Activated naive CD4-positive, alpha-beta T cell treated with anti-CD3 and anti-CD28 coated beads for 36 hours (primary cell): ENCODE data around the gene DDIAS. TPM values are rescaled to one million over a fixed set of nuclear protein-coding genes. Genes with fewer than 3 reads are reported as not detected.
"Not testable (repeated sequence)": the region's sequence is repeated elsewhere in the genome, so short reads cannot be mapped to it uniquely, and the experiment has no call there.

Experiments
- CTCF ChIA-PET: fragments of 350-600 bp; sonication (Branson Sonifier 250); formaldehyde crosslinking; loops from one replicate; lab custom pipeline; 2021; ENCODE audit warnings: antibody characterized with exemption; lab: Charles Lee
- DNase-seq: peaks from one replicate; pipeline ENCODE4 v3.0.0-alpha.2; 2020
- H3K27ac Mint-ChIP-seq: one replicate; pipeline ENCODE4 v1.8.0; 2021; ENCODE audit warnings: mild to moderate bottlenecking, mixed read lengths
- H3K27me3 Mint-ChIP-seq: one replicate; pipeline ENCODE4 v1.8.0; 2021; ENCODE audit warnings: low read depth, mixed read lengths
- H3K36me3 Mint-ChIP-seq: one replicate; pipeline ENCODE4 v1.8.0; 2021; ENCODE audit warnings: low read depth, mixed read lengths
- H3K4me1 Mint-ChIP-seq: one replicate; pipeline ENCODE4 v1.8.0; 2021; ENCODE audit warnings: low read depth, mixed read lengths
- H3K4me3 Mint-ChIP-seq: one replicate; pipeline ENCODE4 v1.8.0; 2021; ENCODE audit warnings: mild to moderate bottlenecking, moderate library complexity, mixed read lengths
- H3K9me3 Mint-ChIP-seq: one replicate; pipeline ENCODE4 v1.8.0; 2021; ENCODE audit warnings: mixed read lengths
- intact Hi-C: fragments of 100-400 bp; cut with micrococcal nuclease; formaldehyde crosslinking; loops from one replicate; pipeline ENCODE4 v1.15.1; 2023
- total RNA-seq, 2 experiments: library from RNA; stranded (reverse); gene quantifications; one replicate each; pipeline ENCODE4 v1.2.3, GENCODE V29; 2021

Gene DDIAS
- total RNA-seq, 2 experiments from 2014 or later, result 15.8 to 18.0 TPM

- no peaks in the 10 kb centered on the region for H3K9me3 Mint-ChIP-seq
- H3K27ac Mint-ChIP-seq, result no peak overlapping the region
- H3K4me3 Mint-ChIP-seq, result no peak overlapping the region
- no peaks in the 10 kb centered on the region for H3K27me3 Mint-ChIP-seq
- H3K4me1 Mint-ChIP-seq, result peaks cover 61% of the 10 kb centered on the region
- intact Hi-C loops, result loop anchor here (1.0 to 10.0 kb wide), 6 partner anchors 85 to 910 kb away; partner anchors contain the start of gene RAB30
- no peak for DNase-seq
- CTCF ChIA-PET, result interaction anchor here (0.6 to 1.8 kb wide), 3 partner anchors 83 to 344 kb away, joined by 3 to 4 read pairs (median 3); no protein-coding TSS in a partner anchor
- peaks cover 6% of the 10 kb centered on the region for H3K36me3 Mint-ChIP-seq
Observed at GRCh38 chr11:82906236-82906635, 4.7 kb downstream of the DDIAS start.

GRCh38 chr11:82906931-82907330, 5.4 kb downstream of the DDIAS start:
- DNase-seq, result no peak
- peaks cover 6% of the 10 kb centered on the region for H3K9me3 Mint-ChIP-seq
- no peak overlapping the region for H3K4me3 Mint-ChIP-seq
- peaks cover 13% of the 10 kb centered on the region for H3K36me3 Mint-ChIP-seq
- intact Hi-C loops, result loop anchor here (1.0 to 10.0 kb wide), 6 partner anchors 84 to 909 kb away; partner anchors contain the start of gene RAB30
- CTCF ChIA-PET, result interaction anchor here (0.7 kb wide), 1 partner anchor 40 kb away, joined by 3 read pairs; no protein-coding TSS in a partner anchor
- H3K27ac Mint-ChIP-seq, result no peak overlapping the region
- H3K4me1 Mint-ChIP-seq, result peaks cover 61% of the 10 kb centered on the region
- no peaks in the 10 kb centered on the region for H3K27me3 Mint-ChIP-seq

- intact Hi-C loops, result loop anchor here (2.0 to 10.0 kb wide), 2 partner anchors 83 to 817 kb away; no protein-coding TSS in a partner anchor
- Mint-ChIP-seq H3K9me3 (peaks cover 6% of the 10 kb centered on the region), H3K27me3 (no peaks in the 10 kb centered on the region), H3K36me3 (peaks cover 16% of the 10 kb centered on the region), H3K27ac (no peak overlapping the region), H3K4me3 (no peak overlapping the region), H3K4me1 (peaks cover 57% of the 10 kb centered on the region)
- CTCF ChIA-PET, result interaction anchor here (0.7 to 0.9 kb wide), 3 partner anchors 12 to 342 kb away, joined by 3 to 4 read pairs (median 4); no protein-coding TSS in a partner anchor
- DNase-seq, result no peak
Observed at GRCh38 chr11:82907371-82907770, 5.8 kb downstream of the DDIAS start.

GRCh38 chr11:82908311-82908710, 6.8 kb downstream of the DDIAS start:
- CTCF ChIA-PET, result interaction anchor here (0.8 to 1.3 kb wide), 4 partner anchors 11 to 49 kb away, joined by 3 to 4 read pairs (median 3); no protein-coding TSS in a partner anchor
- peaks cover 24% of the 10 kb centered on the region for H3K36me3 Mint-ChIP-seq
- H3K9me3 Mint-ChIP-seq, result peaks cover 11% of the 10 kb centered on the region
- peaks cover 48% of the 10 kb centered on the region for H3K4me1 Mint-ChIP-seq
- H3K27me3 Mint-ChIP-seq, result no peaks in the 10 kb centered on the region
- no peak overlapping the region for H3K4me3 Mint-ChIP-seq
- no peak for DNase-seq
- intact Hi-C loops, result loop anchor here (10.0 kb wide), 1 partner anchor 816 kb away; no protein-coding TSS in a partner anchor
- no peak overlapping the region for H3K27ac Mint-ChIP-seq

- no peak overlapping the region for H3K4me3 Mint-ChIP-seq
- CTCF ChIA-PET, result interaction anchor here (0.8 to 1.3 kb wide), 2 partner anchors 17 to 49 kb away, joined by 3 read pairs; no protein-coding TSS in a partner anchor
- peaks cover 40% of the 10 kb centered on the region for H3K4me1 Mint-ChIP-seq
- peaks cover 29% of the 10 kb centered on the region for H3K36me3 Mint-ChIP-seq
- DNase-seq, result no peak
- H3K27ac Mint-ChIP-seq, result no peak overlapping the region
- H3K27me3 Mint-ChIP-seq, result no peaks in the 10 kb centered on the region
- H3K9me3 Mint-ChIP-seq, result peaks cover 11% of the 10 kb centered on the region
- intact Hi-C loops, result loop anchor here (10.0 kb wide), 1 partner anchor 816 kb away; no protein-coding TSS in a partner anchor
Observed at GRCh38 chr11:82909015-82909640, 7.6 kb downstream of the DDIAS start.

GRCh38 chr11:82919786-82920185, 18.2 kb downstream of the DDIAS start:
- H3K9me3 Mint-ChIP-seq, H3K27me3 Mint-ChIP-seq, DNase-seq: not testable (repeated sequence)
- Mint-ChIP-seq H3K4me1 (peaks cover 41% of the 10 kb centered on the region), H3K27ac (peak overlapping the region; percentile 72), H3K36me3 (peaks cover 85% of the 10 kb centered on the region), H3K4me3 (peak overlapping the region; percentile 42)
- CTCF ChIA-PET, result interaction anchor here (1.2 to 1.8 kb wide), 5 partner anchors 12 to 330 kb away, joined by 3 to 7 read pairs (median 4); partner anchors contain the start of gene DDIAS
- intact Hi-C loops, result loop anchor here (1.0 kb wide), 3 partner anchors 18 to 237 kb away; partner anchors contain the start of gene DDIAS

- not testable (repeated sequence) for H3K27me3 Mint-ChIP-seq, H3K9me3 Mint-ChIP-seq, DNase-seq
- CTCF ChIA-PET, result interaction anchor here (0.6 to 1.8 kb wide), 7 partner anchors 12 to 330 kb away, joined by 3 to 7 read pairs (median 3); partner anchors contain the start of gene DDIAS
- peak overlapping the region; percentile 42 for H3K4me3 Mint-ChIP-seq
- peak overlapping the region; percentile 72 for H3K27ac Mint-ChIP-seq
- peaks cover 84% of the 10 kb centered on the region for H3K36me3 Mint-ChIP-seq
- intact Hi-C loops, result loop anchor here (1.0 kb wide), 3 partner anchors 19 to 236 kb away; partner anchors contain the start of gene DDIAS
- peaks cover 42% of the 10 kb centered on the region for H3K4me1 Mint-ChIP-seq
Observed at GRCh38 chr11:82920227-82920626, 18.7 kb downstream of the DDIAS start.

GRCh38 chr11:82922396-82923173, 21.0 kb downstream of the DDIAS start:
- H3K27me3 Mint-ChIP-seq, DNase-seq, intact Hi-C loops, H3K4me3 Mint-ChIP-seq, H3K27ac Mint-ChIP-seq, H3K9me3 Mint-ChIP-seq: not testable (repeated sequence)
- CTCF ChIA-PET, result interaction anchor here (1.2 kb wide), 1 partner anchor 55 kb away, joined by 3 read pairs; no protein-coding TSS in a partner anchor
- peaks cover 71% of the 10 kb centered on the region for H3K36me3 Mint-ChIP-seq
- peaks cover 47% of the 10 kb centered on the region for H3K4me1 Mint-ChIP-seq

- DNase-seq, result no peak
- intact Hi-C loops, result no loop called here
- no peaks in the 10 kb centered on the region for H3K27me3 Mint-ChIP-seq
- no peak overlapping the region for H3K4me3 Mint-ChIP-seq
- no peaks in the 10 kb centered on the region for H3K9me3 Mint-ChIP-seq
- H3K27ac Mint-ChIP-seq, result no peak overlapping the region
- H3K36me3 Mint-ChIP-seq, result peaks cover 58% of the 10 kb centered on the region
- CTCF ChIA-PET, result interaction anchor here (0.6 to 2.5 kb wide), 4 partner anchors 56 to 723 kb away, joined by 3 to 10 read pairs (median 6); no protein-coding TSS in a partner anchor
- H3K4me1 Mint-ChIP-seq, result peaks cover 40% of the 10 kb centered on the region
Observed at GRCh38 chr11:82924522-82925224, 23.1 kb downstream of the DDIAS start.

- DNase-seq, result peak; percentile 33
- peaks cover 51% of the 10 kb centered on the region for H3K36me3 Mint-ChIP-seq
- H3K4me3 Mint-ChIP-seq, result no peak overlapping the region
- H3K4me1 Mint-ChIP-seq, result peaks cover 33% of the 10 kb centered on the region
- intact Hi-C loops, result loop anchor here (1.0 to 2.0 kb wide), 4 partner anchors 60 to 323 kb away; no protein-coding TSS in a partner anchor
- CTCF ChIA-PET, result interaction anchor here (0.7 to 2.1 kb wide), 7 partner anchors 11 to 173 kb away, joined by 3 to 10 read pairs (median 3); no protein-coding TSS in a partner anchor
- no peak overlapping the region for H3K27ac Mint-ChIP-seq
- H3K9me3 Mint-ChIP-seq, result no peaks in the 10 kb centered on the region
- H3K27me3 Mint-ChIP-seq, result no peaks in the 10 kb centered on the region
Observed at GRCh38 chr11:82927264-82927880, 25.8 kb downstream of the DDIAS start.

- intact Hi-C loops, result no loop called here
Observed at GRCh38 chr11:82929121-82929520, 27.6 kb downstream of the DDIAS start.

More at GRCh38 chr11:82929121-82929520, 27.6 kb downstream of the DDIAS start:
- DNase-seq, result no peak
- no peaks in the 10 kb centered on the region for H3K9me3 Mint-ChIP-seq
- CTCF ChIA-PET, result interaction anchor here (1.3 kb wide), 1 partner anchor 61 kb away, joined by 7 read pairs; no protein-coding TSS in a partner anchor
- no peaks in the 10 kb centered on the region for H3K27me3 Mint-ChIP-seq
- no peak overlapping the region for H3K27ac Mint-ChIP-seq
- H3K4me1 Mint-ChIP-seq, result peaks cover 42% of the 10 kb centered on the region
- H3K4me3 Mint-ChIP-seq, result no peak overlapping the region
- H3K36me3 Mint-ChIP-seq, result peaks cover 54% of the 10 kb centered on the region
